HEK293 (cell line): ENCODE data around the gene FHIT.

ENCODE experiments used
- CTCF ChIA-PET: fragments of 350-600 bp; formaldehyde crosslinking; extraction: SDS; loops from one replicate; lab custom pipeline; 2021; ENCODE audit warnings: antibody characterized with exemption; lab: Yijun Ruan, JAX
- POLR2A ChIA-PET: fragments of 300-600 bp; formaldehyde crosslinking; extraction: SDS; loops from one replicate; lab custom pipeline; 2020; ENCODE audit warnings: antibody characterized with exemption, inconsistent platforms; lab: Yijun Ruan, JAX
- H3K27ac ChIP-seq: fragments of 200-500 bp; sonication (Bioruptor generic); 2 replicates; pipeline ENCODE4 v1.5.1; 2014; ENCODE audit warnings: low read depth, low read length, control low read depth, inconsistent platforms; ENCODE audit errors: extremely low read depth
- H3K36me3 ChIP-seq, 2 experiments: fragments of 200-500 bp in 1 of 2; sonication (Bioruptor generic) in 1 of 2; 1 replicate in 1 of 2; 2 replicates in 1 of 2; pipeline ENCODE4 v1.5.1; 2014 to 2017; ENCODE audit warnings: inconsistent platforms in 2 of 2, low read length in 2 of 2; ENCODE audit not compliant: control insufficient read depth in 2 of 2, insufficient read depth in 1 of 2
- H3K4me1 ChIP-seq: fragments of 200-500 bp; sonication (Bioruptor generic); 2 replicates; pipeline ENCODE4 v1.5.1; 2014; ENCODE audit warnings: mild to moderate bottlenecking, low read length, inconsistent platforms; ENCODE audit not compliant: control insufficient read depth, insufficient read depth
- H3K4me3 ChIP-seq: 2 replicates; pipeline ENCODE4 v1.5.1; 2011; ENCODE audit warnings: low read depth, mild to moderate bottlenecking, control low read depth, low read length, moderate library complexity
- H3K9me3 ChIP-seq: fragments of 200-500 bp; sonication (Bioruptor generic); 2 replicates; pipeline ENCODE4 v1.5.1; 2014; ENCODE audit warnings: low read depth, low read length, inconsistent platforms; ENCODE audit not compliant: control insufficient read depth, insufficient read depth
- GLIS1 ChIP-seq: fragments of 450-650 bp; formaldehyde crosslinking; IDR thresholded peaks from 2 replicates; pipeline ENCODE4 v1.5.1; 2016; ENCODE audit warnings: missing biosample characterization, missing genetic modification characterization
- HOXA7 ChIP-seq: sonication (generic); formaldehyde crosslinking; IDR thresholded peaks from 2 replicates; pipeline ENCODE4 v1.8.1; 2022; ENCODE audit warnings: missing genetic modification reagents, borderline replicate concordance
- HOXC10 ChIP-seq: sonication (generic); formaldehyde crosslinking; IDR thresholded peaks from 2 replicates; pipeline ENCODE4 v1.8.1; 2023; ENCODE audit warnings: mild to moderate bottlenecking, missing genetic modification reagents
- KLF1 ChIP-seq: fragments of 450-650 bp; formaldehyde crosslinking; IDR thresholded peaks from 2 replicates; pipeline ENCODE4 v1.5.1; 2016; ENCODE audit warnings: missing biosample characterization, missing genetic modification characterization
- PBX3 ChIP-seq: sonication (generic); formaldehyde crosslinking; IDR thresholded peaks from 2 replicates; pipeline ENCODE4 v1.8.1; 2022; ENCODE audit warnings: mild to moderate bottlenecking, moderate library complexity, missing genetic modification reagents
- PRDM10 ChIP-seq: fragments of 450-650 bp; formaldehyde crosslinking; IDR thresholded peaks from 2 replicates; pipeline ENCODE4 v1.5.1; 2016; ENCODE audit warnings: missing biosample characterization, missing genetic modification characterization
- ZBTB20 ChIP-seq: fragments of 450-650 bp; formaldehyde crosslinking; IDR thresholded peaks from 2 replicates; pipeline ENCODE4 v1.5.1; 2016; ENCODE audit warnings: missing biosample characterization, missing genetic modification characterization
- ZBTB26 ChIP-seq: fragments of 450-650 bp; formaldehyde crosslinking; optimal IDR thresholded peaks from 2 replicates; pipeline ENCODE3; 2016; ENCODE audit warnings: missing biosample characterization, mild to moderate bottlenecking, missing genetic modification characterization
- ZBTB7A ChIP-seq: fragments of 450-650 bp; formaldehyde crosslinking; IDR thresholded peaks from 2 replicates; pipeline ENCODE4 v1.5.1; 2016; ENCODE audit warnings: low read depth, missing biosample characterization, missing genetic modification characterization
- ZFP37 ChIP-seq: fragments of 450-650 bp; formaldehyde crosslinking; IDR thresholded peaks from 2 replicates; pipeline ENCODE4 v1.5.1; 2016; ENCODE audit warnings: missing biosample characterization, missing genetic modification characterization
- ZNF146 ChIP-seq: fragments of 450-650 bp; formaldehyde crosslinking; IDR thresholded peaks from 2 replicates; pipeline ENCODE4 v1.5.1; 2016; ENCODE audit warnings: missing biosample characterization, missing genetic modification characterization
- ZNF2 ChIP-seq: fragments of 450-650 bp; formaldehyde crosslinking; IDR thresholded peaks from 2 replicates; pipeline ENCODE4 v1.5.1; 2016; ENCODE audit warnings: missing biosample characterization, missing genetic modification characterization
- ZNF266 ChIP-seq: fragments of 450-650 bp; formaldehyde crosslinking; IDR thresholded peaks from 2 replicates; pipeline ENCODE4 v1.5.1; 2016; ENCODE audit warnings: missing biosample characterization, missing genetic modification characterization, low read depth
- ZNF292 ChIP-seq: fragments of 450-650 bp; formaldehyde crosslinking; IDR thresholded peaks from 2 replicates; pipeline ENCODE4 v1.5.1; 2016; ENCODE audit warnings: low read depth, missing biosample characterization, missing genetic modification characterization, borderline replicate concordance
- ZNF558 ChIP-seq: fragments of 450-650 bp; formaldehyde crosslinking; IDR thresholded peaks from 2 replicates; pipeline ENCODE4 v1.5.1; 2016; ENCODE audit warnings: missing biosample characterization, missing genetic modification characterization
- ZNF837 ChIP-seq: fragments of 450-650 bp; formaldehyde crosslinking; IDR thresholded peaks from 2 replicates; pipeline ENCODE4 v1.5.1; 2016; ENCODE audit warnings: missing biosample characterization, missing genetic modification characterization
- ZNF843 ChIP-seq: fragments of 450-650 bp; formaldehyde crosslinking; IDR thresholded peaks from 2 replicates; pipeline ENCODE4 v1.5.1; 2016; ENCODE audit warnings: missing biosample characterization, missing genetic modification characterization

FHIT gene

GRCh38 chr3:60513241-60513640, 738.0 kb downstream of the FHIT start (continued):
- TF ChIP-seq PRDM10 (tag by site-specific recombination), result no peak

- ChIA-PET CTCF (interaction anchor here (1.1 kb wide), 1 partner anchor 1676 kb away, joined by 3 read pairs; no protein-coding TSS in a partner anchor), POLR2A (no interaction called here)
- no peak for TF ChIP-seq ZBTB20 (tag by site-specific recombination)
- TF ChIP-seq ZNF292 (tag by site-specific recombination), result no peak
- no peaks in the 10 kb centered on the region for H3K36me3 ChIP-seq
- H3K27ac ChIP-seq, result no peak overlapping the region
- no peaks in the 10 kb centered on the region for H3K9me3 ChIP-seq
- H3K4me1 ChIP-seq, result no peaks in the 10 kb centered on the region
- H3K4me3 ChIP-seq, result no peak overlapping the region
These were observed 738.7 kb downstream of the FHIT start for GRCh38 chr3:60512506-60512905.

GRCh38 chr3:60509471-60509870, 741.8 kb downstream of the FHIT start:
- ChIA-PET CTCF (no interaction called here), POLR2A (no interaction called here)
- Histone ChIP-seq H3K36me3 (no peaks in the 10 kb centered on the region), H3K4me1 (no peaks in the 10 kb centered on the region), H3K27ac (no peak overlapping the region), H3K9me3 (no peaks in the 10 kb centered on the region), H3K4me3 (no peak overlapping the region)
- TF ChIP-seq ZNF843 (tag by site-specific recombination) (no peak), ZNF266 (no peak), ZBTB20 (tag by site-specific recombination) (no peak), HOXC10 (CRISPR knock-in tag) (no peak), PBX3 (CRISPR knock-in tag) (no peak), ZNF292 (tag by site-specific recombination) (no peak), KLF1 (tag by site-specific recombination) (no peak), ZFP37 (tag by site-specific recombination) (no peak), ZNF558 (tag by site-specific recombination) (no peak), GLIS1 (no peak), ZBTB26 (tag by site-specific recombination) (no peak), ZNF2 (tag by site-specific recombination) (no peak), ZNF837 (tag by site-specific recombination) (no peak), HOXA7 (CRISPR knock-in tag) (no peak), ZBTB7A (tag by site-specific recombination) (no peak), ZNF146 (tag by site-specific recombination) (no peak)
- TF ChIP-seq, all 188 proteins: peak for 0
